ENCODE results near the gene CAMK1G. TPM values are rescaled to one million over a fixed set of nuclear protein-coding genes. Genes with fewer than 3 reads are reported as not detected.

The CAMK1G gene
- total RNA-seq, 1 experiment from 2014 or later, result not detected

GRCh38 chr1:209629621-209630382 is 46.3 kb downstream of the CAMK1G start:
- intact Hi-C loops (cut with micrococcal nuclease; ENCODE audit: unreplicated experiment), result no loop called here
- peaks cover 85% of the 10 kb centered on the region for H3K36me3 Mint-ChIP-seq (ENCODE audit: insufficient read depth, unreplicated experiment)
- no peaks in the 10 kb centered on the region for H3K27me3 Mint-ChIP-seq (ENCODE audit: insufficient read depth, unreplicated experiment)
- Histone ChIP-seq H3K36me3 (ENCODE audit: control insufficient read depth, insufficient read depth, low read length) (peaks cover 16% of the 10 kb centered on the region), H3K4me3 (ENCODE audit: low read depth, low read length) (no peak overlapping the region), H3K4me1 (no peaks in the 10 kb centered on the region), H3K27me3 (replicated peaks; ENCODE audit: control insufficient read depth, insufficient read depth, low read length) (no peaks in the 10 kb centered on the region), H3K9me3 (no peaks in the 10 kb centered on the region)
- BruUV-seq (replicated peaks), result no TSS peak
- CTCF ChIA-PET, result interaction anchor here (0.6 to 1.0 kb wide), 2 partner anchors 13 to 61 kb away, joined by 3 read pairs; no protein-coding TSS in a partner anchor
- POLR2A ChIA-PET, result no interaction called here
- DNase-seq, result no peak
- H3K4me3 Mint-ChIP-seq (ENCODE audit: unreplicated experiment), result no peak overlapping the region
- no peaks in the 10 kb centered on the region for H3K9me3 Mint-ChIP-seq (ENCODE audit: unreplicated experiment)
- no peak overlapping the region for H3K27ac Mint-ChIP-seq (ENCODE audit: unreplicated experiment)
- TF ChIP-seq CTCF (IDR thresholded peaks at IDR 0.05; ENCODE audit: insufficient read depth in 1 of 2, low read depth in 1 of 2, low read length in 1 of 2, severe bottlenecking in 1 of 2, unreplicated experiment in 1 of 2), result no peak
- H3K4me1 Mint-ChIP-seq (ENCODE audit: low read depth, unreplicated experiment), result no peaks in the 10 kb centered on the region

- Mint-ChIP-seq H3K36me3 (ENCODE audit: insufficient read depth, unreplicated experiment) (peaks cover 85% of the 10 kb centered on the region), H3K27me3 (ENCODE audit: insufficient read depth, unreplicated experiment) (no peaks in the 10 kb centered on the region), H3K4me3 (ENCODE audit: unreplicated experiment) (no peak overlapping the region), H3K9me3 (ENCODE audit: unreplicated experiment) (no peaks in the 10 kb centered on the region), H3K4me1 (ENCODE audit: low read depth, unreplicated experiment) (no peaks in the 10 kb centered on the region), H3K27ac (ENCODE audit: unreplicated experiment) (no peak overlapping the region)
- Histone ChIP-seq H3K4me1 (no peaks in the 10 kb centered on the region), H3K27me3 (replicated peaks; ENCODE audit: control insufficient read depth, insufficient read depth, low read length) (no peaks in the 10 kb centered on the region), H3K9me3 (no peaks in the 10 kb centered on the region), H3K36me3 (ENCODE audit: control insufficient read depth, insufficient read depth, low read length) (peaks cover 17% of the 10 kb centered on the region), H3K4me3 (ENCODE audit: low read depth, low read length) (no peak overlapping the region)
- DNase-seq, result no peak
- BruUV-seq (replicated peaks), result no TSS peak
- ChIA-PET CTCF (interaction anchor here (1.0 kb wide), 1 partner anchor 12 kb away, joined by 3 read pairs; no protein-coding TSS in a partner anchor), POLR2A (no interaction called here)
- intact Hi-C loops (cut with micrococcal nuclease; ENCODE audit: unreplicated experiment), result no loop called here
- TF ChIP-seq CTCF (IDR thresholded peaks at IDR 0.05; ENCODE audit: insufficient read depth in 1 of 2, low read depth in 1 of 2, low read length in 1 of 2, severe bottlenecking in 1 of 2, unreplicated experiment in 1 of 2), result no peak
Measured at GRCh38 chr1:209630383-209631225, 47.1 kb downstream of the CAMK1G start.

GRCh38 chr1:209633335-209633997 is 50.0 kb downstream of the CAMK1G start:
- H3K9me3 Mint-ChIP-seq (ENCODE audit: unreplicated experiment), result no peaks in the 10 kb centered on the region
- H3K27me3 Mint-ChIP-seq (ENCODE audit: insufficient read depth, unreplicated experiment), result no peaks in the 10 kb centered on the region
- H3K4me3 ChIP-seq (ENCODE audit: low read depth, low read length), result no peak overlapping the region
- H3K36me3 ChIP-seq (ENCODE audit: control insufficient read depth, insufficient read depth, low read length), result peaks cover 13% of the 10 kb centered on the region
- no peak for TF ChIP-seq CTCF (IDR thresholded peaks at IDR 0.05; ENCODE audit: insufficient read depth in 1 of 2, low read depth in 1 of 2, low read length in 1 of 2, severe bottlenecking in 1 of 2, unreplicated experiment in 1 of 2)
- intact Hi-C loops (cut with micrococcal nuclease; ENCODE audit: unreplicated experiment), result no loop called here
- no peak overlapping the region for H3K27ac Mint-ChIP-seq (ENCODE audit: unreplicated experiment)
- H3K9me3 ChIP-seq, result no peaks in the 10 kb centered on the region
- DNase-seq, result no peak
- no peak overlapping the region for H3K4me3 Mint-ChIP-seq (ENCODE audit: unreplicated experiment)
- ChIA-PET POLR2A (no interaction called here), CTCF (no interaction called here)
- H3K4me1 ChIP-seq, result no peaks in the 10 kb centered on the region
- H3K4me1 Mint-ChIP-seq (ENCODE audit: low read depth, unreplicated experiment), result no peaks in the 10 kb centered on the region
- H3K36me3 Mint-ChIP-seq (ENCODE audit: insufficient read depth, unreplicated experiment), result peaks cover 85% of the 10 kb centered on the region
- no TSS peak for BruUV-seq (replicated peaks)
- H3K27me3 ChIP-seq (replicated peaks; ENCODE audit: control insufficient read depth, insufficient read depth, low read length), result no peaks in the 10 kb centered on the region

All from Caco-2 (cell line).